Measurements from ENCODE around the gene PARP12.

DNA sequence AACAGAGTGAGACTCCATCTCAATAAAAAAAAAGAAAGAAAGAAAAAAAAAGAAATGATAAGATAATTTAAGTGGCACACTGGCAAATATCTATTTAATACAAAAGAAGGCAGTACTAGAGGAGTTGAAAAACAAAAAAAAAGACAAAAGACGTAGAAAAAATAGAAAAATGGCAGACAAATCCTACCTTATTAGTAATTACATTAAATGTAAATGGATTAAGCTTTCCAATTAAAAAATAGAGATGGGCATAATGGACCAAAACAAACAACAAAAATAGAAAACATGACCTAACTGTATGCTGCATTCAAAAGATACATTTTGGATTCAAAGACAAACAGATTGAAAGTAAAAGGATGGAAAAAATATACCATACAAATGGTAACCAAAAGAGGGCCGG, 5.3 kb upstream of the PARP12 start:
- TF ChIP-seq POLR2A (IDR thresholded peaks at IDR 0.05) (no peak), EP300 (IDR thresholded peaks at IDR 0.05) (no peak)
